Neutrophil (primary cell): ENCODE results near the gene PRDM16.

Source experiments
- H3K27ac ChIP-seq: fragments of 200-600 bp; sonication (generic); 2 replicates; pipeline ENCODE4 v1.5.1; 2016; ENCODE audit warnings: mild to moderate bottlenecking, moderate library complexity
- H3K27me3 ChIP-seq: fragments of 200-600 bp; sonication (generic); 2 replicates; pipeline ENCODE4 v1.6.0; 2016; ENCODE audit warnings: mild to moderate bottlenecking
- H3K36me3 ChIP-seq: fragments of 200-600 bp; sonication (generic); 2 replicates; pipeline ENCODE4 v1.5.1; 2017
- H3K4me1 ChIP-seq, 2 experiments: fragments of 200-600 bp in 1 of 2; sonication (generic) in 1 of 2; 1 replicate in 1 of 2; 2 replicates in 1 of 2; pipeline versions ENCODE4 v1.5.1 to v1.6.1; 2013 to 2016; ENCODE audit warnings: low read depth in 1 of 2, low read length in 1 of 2, mild to moderate bottlenecking in 1 of 2, moderate library complexity in 1 of 2; ENCODE audit not compliant: control insufficient read depth in 1 of 2, insufficient read depth in 1 of 2
- H3K4me3 ChIP-seq, 2 experiments: fragments of 200-600 bp in 1 of 2; sonication (generic) in 1 of 2; 1 replicate in 1 of 2; 2 replicates in 1 of 2; pipeline ENCODE4 v1.5.1; 2013 to 2016; ENCODE audit warnings: low read depth in 1 of 2, low read length in 1 of 2, mild to moderate bottlenecking in 1 of 2, moderate library complexity in 1 of 2
- H3K9me3 ChIP-seq: fragments of 200-600 bp; sonication (generic); 2 replicates; pipeline ENCODE4 v1.5.1; 2016
- TF ChIP-seq, protein P1 (sequence below): fragments of 200-600 bp; sonication (generic); IDR thresholded peaks from 2 replicates; pipeline ENCODE4 v1.5.1; 2016; ENCODE audit warnings: antibody characterized with exemption

Gene PRDM16

DNA sequence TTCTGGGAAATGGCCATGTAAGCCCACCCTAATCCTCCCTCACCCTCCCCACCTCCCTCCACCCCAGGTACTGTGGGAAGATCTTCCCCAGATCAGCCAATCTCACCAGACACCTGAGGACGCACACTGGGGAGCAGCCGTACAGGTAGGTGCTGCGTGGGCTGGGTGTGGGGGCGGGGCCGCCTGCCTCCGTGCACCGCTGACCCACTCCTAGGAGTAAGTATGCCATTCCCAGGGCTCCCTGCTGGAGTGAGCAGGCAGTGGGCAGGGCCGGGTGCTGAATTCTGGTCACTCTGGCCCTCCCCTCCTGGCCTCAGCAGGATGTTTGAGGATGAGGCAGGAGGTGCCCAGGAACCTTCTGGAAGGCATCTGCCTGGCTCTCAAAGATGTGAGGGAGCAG is 349.6 kb downstream of the PRDM16 start:
- H3K9me3 ChIP-seq, result no peaks in the 10 kb centered on the region
- no peaks in the 10 kb centered on the region for H3K4me1 ChIP-seq
- no peaks in the 10 kb centered on the region for H3K36me3 ChIP-seq
- H3K27me3 ChIP-seq, result peaks cover 22% of the 10 kb centered on the region
- TF ChIP-seq, protein P1, sequence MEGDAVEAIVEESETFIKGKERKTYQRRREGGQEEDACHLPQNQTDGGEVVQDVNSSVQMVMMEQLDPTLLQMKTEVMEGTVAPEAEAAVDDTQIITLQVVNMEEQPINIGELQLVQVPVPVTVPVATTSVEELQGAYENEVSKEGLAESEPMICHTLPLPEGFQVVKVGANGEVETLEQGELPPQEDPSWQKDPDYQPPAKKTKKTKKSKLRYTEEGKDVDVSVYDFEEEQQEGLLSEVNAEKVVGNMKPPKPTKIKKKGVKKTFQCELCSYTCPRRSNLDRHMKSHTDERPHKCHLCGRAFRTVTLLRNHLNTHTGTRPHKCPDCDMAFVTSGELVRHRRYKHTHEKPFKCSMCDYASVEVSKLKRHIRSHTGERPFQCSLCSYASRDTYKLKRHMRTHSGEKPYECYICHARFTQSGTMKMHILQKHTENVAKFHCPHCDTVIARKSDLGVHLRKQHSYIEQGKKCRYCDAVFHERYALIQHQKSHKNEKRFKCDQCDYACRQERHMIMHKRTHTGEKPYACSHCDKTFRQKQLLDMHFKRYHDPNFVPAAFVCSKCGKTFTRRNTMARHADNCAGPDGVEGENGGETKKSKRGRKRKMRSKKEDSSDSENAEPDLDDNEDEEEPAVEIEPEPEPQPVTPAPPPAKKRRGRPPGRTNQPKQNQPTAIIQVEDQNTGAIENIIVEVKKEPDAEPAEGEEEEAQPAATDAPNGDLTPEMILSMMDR, result no peak
- no peak overlapping the region for H3K27ac ChIP-seq
- H3K4me3 ChIP-seq, result no peak overlapping the region

- H3K4me1 ChIP-seq, result no peaks in the 10 kb centered on the region
- H3K27me3 ChIP-seq, result peaks cover 32% of the 10 kb centered on the region
- no peak overlapping the region for H3K4me3 ChIP-seq
- no peaks in the 10 kb centered on the region for H3K9me3 ChIP-seq
- H3K36me3 ChIP-seq, result no peaks in the 10 kb centered on the region
- no peak overlapping the region for H3K27ac ChIP-seq
- TF ChIP-seq, protein P1, result no peak
Measured at GRCh38 chr1:3419415-3420204, 350.6 kb downstream of the PRDM16 start.

DNA sequence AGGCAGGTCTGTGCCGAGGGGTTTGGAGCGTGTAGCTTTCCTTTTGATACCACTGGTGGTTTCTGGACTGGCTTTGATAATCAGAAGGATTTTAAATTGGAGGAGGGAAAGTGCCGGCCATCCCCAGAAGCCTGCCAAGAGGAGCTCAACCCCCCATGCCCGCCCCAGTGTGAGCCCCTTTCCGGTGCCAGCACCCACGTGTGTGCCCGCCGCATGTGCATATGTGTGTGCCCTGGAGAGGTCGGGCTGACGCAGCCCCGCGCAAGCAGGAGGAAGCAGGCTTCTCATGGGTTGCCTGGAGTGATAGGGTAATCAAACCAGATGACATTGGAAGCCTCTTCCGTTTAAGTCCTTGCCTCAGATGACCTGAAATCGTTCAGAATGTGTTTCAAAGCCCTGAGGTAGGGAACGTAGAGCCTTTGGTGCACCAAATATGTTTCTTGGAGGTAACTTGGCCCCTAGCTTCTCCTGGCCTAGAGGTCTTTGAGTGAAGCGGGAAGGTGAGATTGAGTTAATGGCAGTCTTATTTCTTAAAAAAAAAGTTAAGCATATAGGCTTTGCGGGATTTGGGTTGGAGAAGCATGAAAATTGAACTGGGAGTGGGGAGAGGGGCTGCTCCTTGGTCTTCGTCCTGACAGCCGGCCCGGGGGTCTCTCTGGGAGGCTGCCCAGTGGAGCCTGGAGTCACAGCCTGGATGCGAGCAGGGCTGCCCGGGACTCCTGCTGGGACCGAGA is 351.4 kb downstream of the PRDM16 start:
- H3K27ac ChIP-seq, result no peak overlapping the region
- no peaks in the 10 kb centered on the region for H3K4me1 ChIP-seq
- TF ChIP-seq, protein P1, result no peak
- H3K27me3 ChIP-seq, result peaks cover 34% of the 10 kb centered on the region
- H3K9me3 ChIP-seq, result no peaks in the 10 kb centered on the region
- no peaks in the 10 kb centered on the region for H3K36me3 ChIP-seq
- no peak overlapping the region for H3K4me3 ChIP-seq

DNA sequence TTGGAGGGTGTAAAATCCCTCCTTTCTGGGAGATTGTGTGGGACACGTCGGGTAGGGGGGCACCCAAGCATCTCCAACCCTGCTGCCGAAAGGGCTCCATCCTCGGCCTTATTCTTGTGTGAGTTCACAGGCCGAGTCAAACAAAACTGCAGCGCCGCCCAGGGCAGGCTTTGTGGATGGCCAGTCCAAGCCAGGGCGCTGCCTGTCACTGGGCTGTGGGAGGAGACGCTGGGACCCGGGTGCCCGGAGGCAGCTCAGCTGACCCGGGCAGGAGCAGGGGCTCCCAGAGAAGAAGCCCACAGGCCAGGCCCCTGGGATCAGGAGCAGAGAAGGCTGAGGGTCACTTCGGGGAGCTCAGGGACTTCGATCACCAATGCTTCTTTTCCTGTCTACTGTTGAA is 353.6 kb downstream of the PRDM16 start:
- H3K27ac ChIP-seq, result no peak overlapping the region
- H3K9me3 ChIP-seq, result no peaks in the 10 kb centered on the region
- H3K4me1 ChIP-seq, result no peaks in the 10 kb centered on the region
- TF ChIP-seq, protein P1, result no peak
- H3K36me3 ChIP-seq, result no peaks in the 10 kb centered on the region
- peaks cover 34% of the 10 kb centered on the region for H3K27me3 ChIP-seq
- H3K4me3 ChIP-seq, result no peak overlapping the region

GRCh38 chr1:3423245-3423829 is 354.3 kb downstream of the PRDM16 start:
- Histone ChIP-seq H3K4me3 (no peak overlapping the region), H3K36me3 (no peaks in the 10 kb centered on the region), H3K27me3 (peaks cover 34% of the 10 kb centered on the region), H3K9me3 (no peaks in the 10 kb centered on the region), H3K4me1 (no peaks in the 10 kb centered on the region), H3K27ac (no peak overlapping the region)
- TF ChIP-seq, protein P1, result no peak
